ENCODE results near the gene SLC26A11.

The SLC26A11 gene

GRCh38 chr17:80217703-80218362, 2.4 kb upstream of the SLC26A11 start:
- DNase-seq (ENCODE audit: low read depth in 2 of 2), result no peak

GRCh38 chr17:80218391-80218790, 1.8 kb upstream of the SLC26A11 start:
- DNase-seq (ENCODE audit: low read depth in 2 of 2), result no peak

- DNase-seq (ENCODE audit: low read depth in 2 of 2), result peak; percentile 89 to 92
Measured at GRCh38 chr17:80219013-80219762, 1.0 kb upstream of the SLC26A11 start.

- DNase-seq (ENCODE audit: low read depth in 2 of 2), result no peak
Measured at GRCh38 chr17:80219763-80220053, 519 bp upstream of the SLC26A11 start.

GRCh38 chr17:80220736-80221215, 549 bp downstream of the SLC26A11 start:
- peak in 1 of 2 donors; percentile 8 for DNase-seq (ENCODE audit: low read depth in 2 of 2)

GRCh38 chr17:80221351-80222105, 1.3 kb downstream of the SLC26A11 start:
- no peak for DNase-seq (ENCODE audit: low read depth in 2 of 2)

- DNase-seq (ENCODE audit: low read depth in 2 of 2), result no peak
Measured at GRCh38 chr17:80222376-80223141, 2.3 kb downstream of the SLC26A11 start.

- DNase-seq (ENCODE audit: low read depth in 2 of 2), result no peak
Measured at GRCh38 chr17:80223142-80223815, 3.1 kb downstream of the SLC26A11 start.

- no peak for DNase-seq (ENCODE audit: low read depth in 2 of 2)
Measured at GRCh38 chr17:80223838-80224497, 3.7 kb downstream of the SLC26A11 start.

GRCh38 chr17:80224683-80225082, 4.5 kb downstream of the SLC26A11 start:
- DNase-seq (ENCODE audit: low read depth in 2 of 2), result no peak

- no peak for DNase-seq (ENCODE audit: low read depth in 2 of 2)
Measured at GRCh38 chr17:80225230-80225629, 5.0 kb downstream of the SLC26A11 start.

- no peak for DNase-seq (ENCODE audit: low read depth in 2 of 2)
Measured at GRCh38 chr17:80227156-80227555, 6.9 kb downstream of the SLC26A11 start.

GRCh38 chr17:80227666-80228065, 7.4 kb downstream of the SLC26A11 start:
- DNase-seq (ENCODE audit: low read depth in 2 of 2), result no peak

- DNase-seq (ENCODE audit: low read depth in 2 of 2), result no peak
Measured at GRCh38 chr17:80228477-80228876, 8.2 kb downstream of the SLC26A11 start.

GRCh38 chr17:80229011-80229410, 8.8 kb downstream of the SLC26A11 start:
- DNase-seq (ENCODE audit: low read depth in 2 of 2), result no peak

GRCh38 chr17:80232438-80232837, 12.2 kb downstream of the SLC26A11 start:
- DNase-seq (ENCODE audit: low read depth in 2 of 2), result no peak

GRCh38 chr17:80233202-80233601, 13.0 kb downstream of the SLC26A11 start:
- DNase-seq (ENCODE audit: low read depth in 2 of 2), result no peak

- DNase-seq (ENCODE audit: low read depth in 2 of 2), result no peak
Measured at GRCh38 chr17:80236911-80237310, 16.7 kb downstream of the SLC26A11 start.

- no peak for DNase-seq (ENCODE audit: low read depth in 2 of 2)
Measured at GRCh38 chr17:80237386-80237785, 17.2 kb downstream of the SLC26A11 start.

GRCh38 chr17:80242505-80242904, 22.3 kb downstream of the SLC26A11 start:
- DNase-seq (ENCODE audit: low read depth in 2 of 2), result no peak

All from stimulated activated CD4-positive, alpha-beta T cell treated with anti-CD3 and anti-CD28 coated beads, Interleukin-4, amount 100 ng/mL, for 48 hours (primary cell).